Parathyroid adenoma (tissue), 2 donors: ENCODE data around the gene TMEM178B.

Source experiments
- H2AFZ ChIP-seq: fragments of 300-600 bp; sonication (generic); one replicate; pipeline ENCODE4 v1.7.0; 2017; ENCODE audit warnings: antibody characterized with exemption, mild to moderate bottlenecking
- H3K27ac ChIP-seq: fragments of 300-600 bp; sonication (generic); one replicate; pipeline ENCODE4 v1.7.0; 2017
- H3K27me3 ChIP-seq: fragments of 300-600 bp; sonication (generic); one replicate; pipeline ENCODE4 v1.7.0; 2017; ENCODE audit warnings: low read length; ENCODE audit not compliant: control insufficient read depth, insufficient read depth
- H3K36me3 ChIP-seq: fragments of 300-600 bp; sonication (generic); one replicate; pipeline ENCODE4 v1.7.0; 2017; ENCODE audit warnings: low read length; ENCODE audit not compliant: control insufficient read depth, insufficient read depth
- H3K4me1 ChIP-seq: fragments of 300-600 bp; sonication (generic); one replicate; pipeline ENCODE4 v1.7.0; 2017; ENCODE audit warnings: control low read depth
- H3K4me2 ChIP-seq: fragments of 300-600 bp; sonication (generic); one replicate; pipeline ENCODE4 v1.7.0; 2017; ENCODE audit warnings: low read length
- H3K4me3 ChIP-seq: fragments of 300-600 bp; sonication (generic); one replicate; pipeline ENCODE4 v1.7.0; 2017; ENCODE audit warnings: low read depth, low read length
- H3K79me2 ChIP-seq: fragments of 300-600 bp; sonication (generic); one replicate; pipeline ENCODE4 v1.7.0; 2017; ENCODE audit warnings: control low read depth
- H3K9ac ChIP-seq: fragments of 300-600 bp; sonication (generic); one replicate; pipeline ENCODE4 v1.7.0; 2017; ENCODE audit warnings: mild to moderate bottlenecking
- H3K9me3 ChIP-seq: fragments of 300-600 bp; sonication (generic); one replicate; pipeline ENCODE4 v1.7.0; 2017; ENCODE audit warnings: low read length; ENCODE audit not compliant: control insufficient read depth
- TF ChIP-seq, protein P1 (sequence below): fragments of 300-600 bp; sonication (generic); IDR thresholded peaks from one replicate; pipeline ENCODE4 v1.7.0; 2017; ENCODE audit warnings: antibody characterized with exemption, mild to moderate bottlenecking
- donor health status: primary hyperparathyroidism.

TMEM178B gene

DNA sequence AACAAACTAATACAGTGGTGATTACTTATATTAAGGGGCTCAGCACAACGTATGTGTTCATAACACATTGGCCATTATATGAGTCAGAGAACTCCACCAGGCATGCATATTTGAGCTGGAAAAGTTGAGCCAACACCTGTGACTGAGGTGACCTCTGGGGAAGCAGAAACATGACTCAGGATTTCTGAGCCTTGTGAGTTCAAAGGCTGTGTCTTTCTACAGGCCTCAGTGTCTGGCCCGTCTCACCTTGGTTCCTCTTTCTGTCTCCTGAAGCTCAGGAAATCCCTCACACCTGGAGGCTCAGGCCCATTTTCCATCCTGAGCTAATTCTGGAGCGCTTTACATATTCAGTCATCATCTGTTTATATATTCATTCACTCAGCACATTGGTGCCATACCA lies 246.4 kb downstream of the TMEM178B start:
- Histone ChIP-seq H3K27me3 (no peaks in the 10 kb centered on the region), H3K36me3 (no peaks in the 10 kb centered on the region), H3K79me2 (peaks cover 7% of the 10 kb centered on the region)

GRCh38 chr7:141322383-141322782 lies 248.5 kb downstream of the TMEM178B start:
- Histone ChIP-seq H3K4me3 (no peak overlapping the region), H3K9me3 (no peaks in the 10 kb centered on the region), H3K36me3 (no peaks in the 10 kb centered on the region), H3K4me1 (peaks cover 9% of the 10 kb centered on the region), H3K4me2 (no peak overlapping the region), H3K27me3 (no peaks in the 10 kb centered on the region), H3K79me2 (peaks cover 5% of the 10 kb centered on the region), H3K9ac (no peak overlapping the region), H2AFZ (no peak overlapping the region), H3K27ac (no peak overlapping the region)
- TF ChIP-seq, protein P1, sequence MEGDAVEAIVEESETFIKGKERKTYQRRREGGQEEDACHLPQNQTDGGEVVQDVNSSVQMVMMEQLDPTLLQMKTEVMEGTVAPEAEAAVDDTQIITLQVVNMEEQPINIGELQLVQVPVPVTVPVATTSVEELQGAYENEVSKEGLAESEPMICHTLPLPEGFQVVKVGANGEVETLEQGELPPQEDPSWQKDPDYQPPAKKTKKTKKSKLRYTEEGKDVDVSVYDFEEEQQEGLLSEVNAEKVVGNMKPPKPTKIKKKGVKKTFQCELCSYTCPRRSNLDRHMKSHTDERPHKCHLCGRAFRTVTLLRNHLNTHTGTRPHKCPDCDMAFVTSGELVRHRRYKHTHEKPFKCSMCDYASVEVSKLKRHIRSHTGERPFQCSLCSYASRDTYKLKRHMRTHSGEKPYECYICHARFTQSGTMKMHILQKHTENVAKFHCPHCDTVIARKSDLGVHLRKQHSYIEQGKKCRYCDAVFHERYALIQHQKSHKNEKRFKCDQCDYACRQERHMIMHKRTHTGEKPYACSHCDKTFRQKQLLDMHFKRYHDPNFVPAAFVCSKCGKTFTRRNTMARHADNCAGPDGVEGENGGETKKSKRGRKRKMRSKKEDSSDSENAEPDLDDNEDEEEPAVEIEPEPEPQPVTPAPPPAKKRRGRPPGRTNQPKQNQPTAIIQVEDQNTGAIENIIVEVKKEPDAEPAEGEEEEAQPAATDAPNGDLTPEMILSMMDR, result no peak

More for the DNA sequence above, 246.4 kb downstream of the TMEM178B start:
- Histone ChIP-seq H3K4me1 (peaks cover 23% of the 10 kb centered on the region), H3K9ac (no peak overlapping the region), H3K9me3 (no peaks in the 10 kb centered on the region), H3K27ac (no peak overlapping the region), H3K4me2 (no peak overlapping the region), H3K4me3 (no peak overlapping the region), H2AFZ (no peak overlapping the region)
- TF ChIP-seq, protein P1, result no peak

- Histone ChIP-seq H3K27me3 (no peaks in the 10 kb centered on the region), H3K79me2 (peaks cover 5% of the 10 kb centered on the region), H2AFZ (no peak overlapping the region), H3K4me1 (peaks cover 24% of the 10 kb centered on the region), H3K36me3 (no peaks in the 10 kb centered on the region), H3K9me3 (no peaks in the 10 kb centered on the region), H3K27ac (peak overlapping the region; percentile 6), H3K9ac (no peak overlapping the region), H3K4me3 (no peak overlapping the region), H3K4me2 (no peak overlapping the region)
- TF ChIP-seq, protein P1, result no peak
These were observed 250.0 kb downstream of the TMEM178B start for GRCh38 chr7:141323826-141324225.

- TF ChIP-seq, protein P1, result no peak
- H3K9ac ChIP-seq, result no peak overlapping the region
- no peaks in the 10 kb centered on the region for H3K27me3 ChIP-seq
- H3K79me2 ChIP-seq, result peaks cover 3% of the 10 kb centered on the region
- peaks cover 33% of the 10 kb centered on the region for H3K4me1 ChIP-seq
- no peak overlapping the region for H3K4me2 ChIP-seq
- H3K4me3 ChIP-seq, result no peak overlapping the region
- H3K36me3 ChIP-seq, result no peaks in the 10 kb centered on the region
- H3K9me3 ChIP-seq, result no peaks in the 10 kb centered on the region
- peak overlapping the region; percentile 6 for H3K27ac ChIP-seq
- H2AFZ ChIP-seq, result peak overlapping the region; percentile 24
These were observed 251.0 kb downstream of the TMEM178B start for GRCh38 chr7:141324870-141325269.

- H3K27ac ChIP-seq, result no peak overlapping the region
- peaks cover 3% of the 10 kb centered on the region for H3K79me2 ChIP-seq
- H3K4me2 ChIP-seq, result no peak overlapping the region
- H2AFZ ChIP-seq, result no peak overlapping the region
- peaks cover 33% of the 10 kb centered on the region for H3K4me1 ChIP-seq
- no peak overlapping the region for H3K4me3 ChIP-seq
- TF ChIP-seq, protein P1, result no peak
- no peak overlapping the region for H3K9ac ChIP-seq
- H3K36me3 ChIP-seq, result no peaks in the 10 kb centered on the region
- no peaks in the 10 kb centered on the region for H3K9me3 ChIP-seq
- no peaks in the 10 kb centered on the region for H3K27me3 ChIP-seq
These were observed 251.4 kb downstream of the TMEM178B start for GRCh38 chr7:141325275-141325674.
